Bone marrow (tissue), 2 donors: Measurements from ENCODE around the gene HPSE2.

Experiments
- DNase-seq, 2 donors: peaks; one replicate each; lab custom pipeline; 2025; lab: John Stamatoyannopoulos, UW

HPSE2 gene

GRCh38 chr10:98430427-98430826 is 805.2 kb downstream of the HPSE2 start:
- no peak for DNase-seq

- no peak for DNase-seq
Observed at GRCh38 chr10:98429320-98430072, 806.2 kb downstream of the HPSE2 start.

GRCh38 chr10:98427011-98427515 is 808.6 kb downstream of the HPSE2 start:
- DNase-seq = no peak

GRCh38 chr10:98425511-98426352 is 809.9 kb downstream of the HPSE2 start:
- DNase-seq = peak in 1 of 2 donors; percentile 4

- no peak for DNase-seq
Observed at GRCh38 chr10:98424295-98425254, 811.1 kb downstream of the HPSE2 start.

- DNase-seq = no peak
Observed at GRCh38 chr10:98423691-98424120, 811.9 kb downstream of the HPSE2 start.

GRCh38 chr10:98422182-98422581 is 813.5 kb downstream of the HPSE2 start:
- DNase-seq = no peak

GRCh38 chr10:98420786-98421185 is 814.9 kb downstream of the HPSE2 start:
- no peak for DNase-seq

GRCh38 chr10:98419469-98420261 is 816.0 kb downstream of the HPSE2 start:
- DNase-seq = no peak

GRCh38 chr10:98418665-98419468 is 816.8 kb downstream of the HPSE2 start:
- DNase-seq = no peak

GRCh38 chr10:98417973-98418664 is 817.5 kb downstream of the HPSE2 start:
- no peak for DNase-seq

- no peak for DNase-seq
Observed at GRCh38 chr10:98417481-98417959, 818.1 kb downstream of the HPSE2 start.

- no peak for DNase-seq
Observed at GRCh38 chr10:98416606-98417388, 818.9 kb downstream of the HPSE2 start.

- no peak for DNase-seq
Observed at GRCh38 chr10:98415731-98416119, 819.9 kb downstream of the HPSE2 start.

- DNase-seq = peak in 1 of 2 donors; percentile 25
Observed at GRCh38 chr10:98414932-98415730, 820.5 kb downstream of the HPSE2 start, which contains the start of gene PYROXD2. TSS of gene PYROXD2 (minus strand) at chr10:98415182. CDS start at chr10:98415135, 47 bp downstream.

- DNase-seq = no peak
Observed at GRCh38 chr10:98414578-98414931, 821.1 kb downstream of the HPSE2 start.

GRCh38 chr10:98411768-98412167 is 823.9 kb downstream of the HPSE2 start:
- DNase-seq = no peak

- DNase-seq = no peak
Observed at GRCh38 chr10:98411166-98411565, 824.5 kb downstream of the HPSE2 start.
